GM23338 (cell line): ENCODE data around the gene TCIRG1. TPM values are rescaled to one million over a fixed set of nuclear protein-coding genes. Genes with fewer than 3 reads are reported as not detected.

Experiments used
- ATAC-seq: fragments of 200-7000 bp; cut with Tn5 transposase; 3 replicates; pipeline ENCODE4 v1.9.1; 2020
- DNase-seq: peaks from one replicate; pipeline ENCODE4 v3.0.0-alpha.2; 2015; ENCODE audit warnings: low spot score
- H2AFZ ChIP-seq: fragments of 200-600 bp; sonication (generic); 2 replicates; pipeline ENCODE4 v1.8.0; 2016; ENCODE audit warnings: antibody characterized with exemption, mild to moderate bottlenecking, moderate library complexity
- H3F3A ChIP-seq: fragments of 200-600 bp; sonication (generic); replicated peaks from 2 replicates; pipeline ENCODE4 v1.8.0; 2017; ENCODE audit warnings: antibody characterized with exemption, mixed run types, low read depth
- H3K27ac ChIP-seq: fragments of 200-600 bp; sonication (generic); 2 replicates; pipeline ENCODE4 v1.6.1; 2016; ENCODE audit warnings: low read depth
- H3K27me3 ChIP-seq: fragments of 200-600 bp; sonication (generic); 2 replicates; pipeline ENCODE4 v1.8.0; 2016; ENCODE audit warnings: mild to moderate bottlenecking, mixed run types, moderate library complexity; ENCODE audit not compliant: insufficient read depth
- H3K36me3 ChIP-seq: fragments of 200-600 bp; sonication (generic); 2 replicates; pipeline ENCODE4 v1.8.0; 2016; ENCODE audit warnings: mild to moderate bottlenecking; ENCODE audit not compliant: insufficient read depth
- H3K4me1 ChIP-seq: fragments of 200-600 bp; sonication (generic); 2 replicates; pipeline ENCODE4 v1.8.0; 2016; ENCODE audit warnings: mild to moderate bottlenecking, moderate library complexity; ENCODE audit not compliant: insufficient read depth
- H3K4me2 ChIP-seq: fragments of 200-600 bp; sonication (generic); 2 replicates; pipeline ENCODE4 v1.7.1; 2017; ENCODE audit warnings: mixed run types
- H3K4me3 ChIP-seq: fragments of 200-600 bp; sonication (generic); 2 replicates; pipeline ENCODE4 v1.6.1; 2016; ENCODE audit warnings: mixed run types
- H3K79me2 ChIP-seq: fragments of 200-600 bp; sonication (generic); replicated peaks from 2 replicates; pipeline ENCODE4 v1.8.0; 2017; ENCODE audit warnings: mild to moderate bottlenecking; ENCODE audit not compliant: insufficient read depth
- H3K9me2 ChIP-seq: fragments of 200-600 bp; sonication (generic); 2 replicates; pipeline ENCODE4 v1.8.0; 2017; ENCODE audit not compliant: insufficient read depth
- H4K20me1 ChIP-seq: fragments of 200-600 bp; sonication (generic); replicated peaks from 2 replicates; pipeline ENCODE4 v1.8.0; 2017; ENCODE audit warnings: mild to moderate bottlenecking; ENCODE audit not compliant: insufficient read depth
- H3K27ac Mint-ChIP-seq: 2 replicates; pipeline ENCODE4 v1.8.0; 2020; ENCODE audit warnings: inconsistent platforms, mild to moderate bottlenecking, moderate library complexity, mixed read lengths
- H3K27me3 Mint-ChIP-seq: 3 replicates; pipeline ENCODE4 v1.8.0; 2022; ENCODE audit warnings: low read depth, mild to moderate bottlenecking, moderate library complexity, mixed read lengths, inconsistent platforms; ENCODE audit not compliant: insufficient read depth, poor library complexity
- H3K36me3 Mint-ChIP-seq: 3 replicates; pipeline ENCODE4 v1.8.0; 2021; ENCODE audit warnings: low read depth, mild to moderate bottlenecking, inconsistent platforms, moderate library complexity, mixed read lengths
- H3K4me1 Mint-ChIP-seq: 3 replicates; pipeline ENCODE4 v1.8.0; 2020; ENCODE audit warnings: mild to moderate bottlenecking, inconsistent platforms, mixed read lengths
- H3K4me3 Mint-ChIP-seq: 3 replicates; pipeline ENCODE4 v1.8.0; 2021; ENCODE audit warnings: moderate library complexity, mild to moderate bottlenecking, inconsistent platforms, mixed read lengths
- H3K9me3 Mint-ChIP-seq: 3 replicates; pipeline ENCODE4 v1.8.0; 2020; ENCODE audit warnings: moderate library complexity, mild to moderate bottlenecking, inconsistent platforms, mixed read lengths
- ETS1 ChIP-seq: IDR thresholded peaks from 2 replicates; pipeline ENCODE4 v1.6.1; 2016; ENCODE audit warnings: antibody characterized with exemption
- EZH2 ChIP-seq: fragments of 200-600 bp; sonication (generic); IDR thresholded peaks from one replicate; pipeline ENCODE4 v1.8.0; 2017; ENCODE audit warnings: antibody characterized with exemption, mild to moderate bottlenecking, low read depth; ENCODE audit not compliant: unreplicated experiment
- EZH2phosphoT487 ChIP-seq: fragments of 200-600 bp; sonication (generic); IDR thresholded peaks from one replicate; pipeline ENCODE4 v1.8.1; 2018; ENCODE audit warnings: antibody characterized with exemption; ENCODE audit not compliant: unreplicated experiment
- JUNB ChIP-seq: IDR thresholded peaks from one replicate; pipeline ENCODE4 v1.6.1; 2016; ENCODE audit warnings: antibody characterized with exemption; ENCODE audit not compliant: unreplicated experiment
- NANOG ChIP-seq: IDR thresholded peaks from 2 replicates; pipeline ENCODE4 v1.6.1; 2016; ENCODE audit warnings: antibody characterized with exemption, borderline replicate concordance
- POLR2AphosphoS5 ChIP-seq: IDR thresholded peaks from 2 replicates; pipeline ENCODE4 v1.6.1; 2016; ENCODE audit warnings: antibody characterized with exemption, low read depth
- STAT1 ChIP-seq: IDR thresholded peaks from one replicate; pipeline ENCODE4 v1.6.1; 2016; ENCODE audit warnings: antibody characterized with exemption; ENCODE audit not compliant: unreplicated experiment
- ZNF331 ChIP-seq: fragments of 250-450 bp; sonication (Bioruptor Pico); IDR thresholded peaks from 2 replicates; pipeline ENCODE4 v1.5.0; 2020; ENCODE audit warnings: low read depth, mild to moderate bottlenecking, moderate library complexity
- polyA plus RNA-seq: library from polyadenylated mRNA; unstranded; fragments of >200 nt; fragmentation: Nextera tagmentation; extraction: Ambion mirVana; gene quantifications from 2 replicates; pipeline ENCODE4 v1.2.1, GENCODE V29; 2016
- total RNA-seq: library from RNA; depleted of rRNA; stranded (reverse); fragments of >200 nt; shearing (Covaris generic); gene quantifications from 2 replicates; pipeline ENCODE4 v1.2.3, GENCODE V29; 2014
- TF ChIP-seq, protein P1 (sequence below), 2 experiments: fragments of 200-600 bp in 1 of 2; sonication (generic) in 1 of 2; conservative IDR thresholded peaks; 2 replicates each; pipeline versions ENCODE4 v1.5.1 to v1.6.1; 2016 to 2017; ENCODE audit warnings: antibody characterized with exemption in 2 of 2, low read depth in 2 of 2, mild to moderate bottlenecking in 2 of 2, moderate library complexity in 1 of 2
- TF ChIP-seq, protein P2 (sequence below): IDR thresholded peaks from one replicate; pipeline ENCODE4 v1.6.1; 2018; ENCODE audit warnings: antibody characterized with exemption; ENCODE audit not compliant: unreplicated experiment

The TCIRG1 gene
- total and polyA plus RNA-seq, 2 experiments from 2014 or later: 20.4 to 40.4 TPM

DNA sequence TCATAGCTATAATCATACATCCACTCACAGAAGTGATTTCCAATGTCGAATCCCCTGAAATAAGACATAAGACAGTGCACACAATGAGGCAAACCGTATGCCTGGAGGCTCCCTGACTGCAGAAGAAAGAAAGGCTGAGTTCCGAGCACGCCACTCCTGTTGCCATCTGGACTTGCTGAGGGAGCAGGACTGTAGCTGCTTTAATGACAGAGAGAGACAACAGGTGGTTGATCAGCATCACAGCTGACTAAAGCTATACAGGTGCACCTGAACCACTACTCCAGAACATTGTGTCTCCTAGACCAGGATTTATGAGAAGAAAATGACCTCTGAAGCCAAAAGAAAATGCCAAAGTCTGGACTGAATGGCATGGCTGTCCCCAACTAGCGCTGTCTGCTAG, 27.0 kb downstream of the TCIRG1 start:
- Mint-ChIP-seq H3K27ac (no peak overlapping the region), H3K27me3 (peaks cover 6% of the 10 kb centered on the region), H3K9me3 (no peaks in the 10 kb centered on the region), H3K4me1 (no peaks in the 10 kb centered on the region; the same call in 2 of the 3 replicates), H3K36me3 (peaks cover 93% of the 10 kb centered on the region), H3K4me3 (no peak overlapping the region)
- H3K9me2 ChIP-seq: no peaks in the 10 kb centered on the region
- H3K79me2 ChIP-seq: no peaks in the 10 kb centered on the region
- no peak overlapping the region for H2AFZ ChIP-seq
- no peak overlapping the region for H3K4me3 ChIP-seq
- no peak for ATAC-seq
- TF ChIP-seq, protein P1, sequence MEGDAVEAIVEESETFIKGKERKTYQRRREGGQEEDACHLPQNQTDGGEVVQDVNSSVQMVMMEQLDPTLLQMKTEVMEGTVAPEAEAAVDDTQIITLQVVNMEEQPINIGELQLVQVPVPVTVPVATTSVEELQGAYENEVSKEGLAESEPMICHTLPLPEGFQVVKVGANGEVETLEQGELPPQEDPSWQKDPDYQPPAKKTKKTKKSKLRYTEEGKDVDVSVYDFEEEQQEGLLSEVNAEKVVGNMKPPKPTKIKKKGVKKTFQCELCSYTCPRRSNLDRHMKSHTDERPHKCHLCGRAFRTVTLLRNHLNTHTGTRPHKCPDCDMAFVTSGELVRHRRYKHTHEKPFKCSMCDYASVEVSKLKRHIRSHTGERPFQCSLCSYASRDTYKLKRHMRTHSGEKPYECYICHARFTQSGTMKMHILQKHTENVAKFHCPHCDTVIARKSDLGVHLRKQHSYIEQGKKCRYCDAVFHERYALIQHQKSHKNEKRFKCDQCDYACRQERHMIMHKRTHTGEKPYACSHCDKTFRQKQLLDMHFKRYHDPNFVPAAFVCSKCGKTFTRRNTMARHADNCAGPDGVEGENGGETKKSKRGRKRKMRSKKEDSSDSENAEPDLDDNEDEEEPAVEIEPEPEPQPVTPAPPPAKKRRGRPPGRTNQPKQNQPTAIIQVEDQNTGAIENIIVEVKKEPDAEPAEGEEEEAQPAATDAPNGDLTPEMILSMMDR (conservative IDR thresholded peaks at IDR 0.05; ENCODE audit: low read depth in 2 of 2): no peak
- TF ChIP-seq NANOG (no peak), STAT1 (no peak), POLR2AphosphoS5 (no peak), ZNF331 (no peak)
- TF ChIP-seq, protein P2, sequence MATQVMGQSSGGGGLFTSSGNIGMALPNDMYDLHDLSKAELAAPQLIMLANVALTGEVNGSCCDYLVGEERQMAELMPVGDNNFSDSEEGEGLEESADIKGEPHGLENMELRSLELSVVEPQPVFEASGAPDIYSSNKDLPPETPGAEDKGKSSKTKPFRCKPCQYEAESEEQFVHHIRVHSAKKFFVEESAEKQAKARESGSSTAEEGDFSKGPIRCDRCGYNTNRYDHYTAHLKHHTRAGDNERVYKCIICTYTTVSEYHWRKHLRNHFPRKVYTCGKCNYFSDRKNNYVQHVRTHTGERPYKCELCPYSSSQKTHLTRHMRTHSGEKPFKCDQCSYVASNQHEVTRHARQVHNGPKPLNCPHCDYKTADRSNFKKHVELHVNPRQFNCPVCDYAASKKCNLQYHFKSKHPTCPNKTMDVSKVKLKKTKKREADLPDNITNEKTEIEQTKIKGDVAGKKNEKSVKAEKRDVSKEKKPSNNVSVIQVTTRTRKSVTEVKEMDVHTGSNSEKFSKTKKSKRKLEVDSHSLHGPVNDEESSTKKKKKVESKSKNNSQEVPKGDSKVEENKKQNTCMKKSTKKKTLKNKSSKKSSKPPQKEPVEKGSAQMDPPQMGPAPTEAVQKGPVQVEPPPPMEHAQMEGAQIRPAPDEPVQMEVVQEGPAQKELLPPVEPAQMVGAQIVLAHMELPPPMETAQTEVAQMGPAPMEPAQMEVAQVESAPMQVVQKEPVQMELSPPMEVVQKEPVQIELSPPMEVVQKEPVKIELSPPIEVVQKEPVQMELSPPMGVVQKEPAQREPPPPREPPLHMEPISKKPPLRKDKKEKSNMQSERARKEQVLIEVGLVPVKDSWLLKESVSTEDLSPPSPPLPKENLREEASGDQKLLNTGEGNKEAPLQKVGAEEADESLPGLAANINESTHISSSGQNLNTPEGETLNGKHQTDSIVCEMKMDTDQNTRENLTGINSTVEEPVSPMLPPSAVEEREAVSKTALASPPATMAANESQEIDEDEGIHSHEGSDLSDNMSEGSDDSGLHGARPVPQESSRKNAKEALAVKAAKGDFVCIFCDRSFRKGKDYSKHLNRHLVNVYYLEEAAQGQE: no peak
- no peak overlapping the region for H3K27ac ChIP-seq
- no peak overlapping the region for H3K4me2 ChIP-seq
- H3K36me3 ChIP-seq: peaks cover 81% of the 10 kb centered on the region
- no peaks in the 10 kb centered on the region for H3K27me3 ChIP-seq
- no peak for DNase-seq
- H3K4me1 ChIP-seq: no peaks in the 10 kb centered on the region
- peaks cover 25% of the 10 kb centered on the region; the same call in 1 of the 2 replicates for H3F3A ChIP-seq
- peaks cover 26% of the 10 kb centered on the region for H4K20me1 ChIP-seq

DNA sequence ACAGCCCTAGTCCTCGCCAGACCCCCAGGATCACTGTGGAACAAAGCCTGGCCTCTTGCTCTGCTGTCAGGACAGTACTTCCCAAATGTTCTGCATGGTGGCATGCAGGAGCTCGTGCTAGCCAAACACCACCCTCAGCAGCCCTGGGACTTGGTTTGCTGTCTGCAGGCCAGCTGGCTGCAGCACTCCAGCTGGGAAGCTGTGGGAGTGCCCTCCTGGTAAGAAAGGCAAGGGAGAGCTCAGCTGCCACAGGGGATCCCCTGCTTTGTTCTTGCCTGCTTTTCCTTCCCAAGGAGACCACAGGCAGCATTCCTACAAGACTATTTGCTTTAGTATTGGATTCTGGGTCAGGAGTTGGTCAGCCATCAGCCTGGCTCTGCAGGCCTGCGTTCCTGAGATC, 27.9 kb downstream of the TCIRG1 start:
- Histone ChIP-seq H4K20me1 (peaks cover 26% of the 10 kb centered on the region), H3K27ac (no peak overlapping the region), H3K4me3 (no peak overlapping the region), H3K4me1 (no peaks in the 10 kb centered on the region), H2AFZ (no peak overlapping the region), H3K79me2 (peaks cover 2% of the 10 kb centered on the region; the same call in 1 of the 2 replicates), H3K9me2 (no peaks in the 10 kb centered on the region), H3F3A (peaks cover 34% of the 10 kb centered on the region; the same call in 1 of the 2 replicates), H3K27me3 (no peaks in the 10 kb centered on the region), H3K4me2 (no peak overlapping the region), H3K36me3 (peaks cover 78% of the 10 kb centered on the region)
- H3K4me3 Mint-ChIP-seq: no peak overlapping the region
- H3K9me3 Mint-ChIP-seq: no peaks in the 10 kb centered on the region
- H3K27me3 Mint-ChIP-seq: peaks cover 7% of the 10 kb centered on the region
- H3K4me1 Mint-ChIP-seq: no peaks in the 10 kb centered on the region; the same call in 2 of the 3 replicates
- ATAC-seq (peak; percentile 69), DNase-seq (no peak)
- no peak overlapping the region for H3K27ac Mint-ChIP-seq
- H3K36me3 Mint-ChIP-seq: peaks cover 94% of the 10 kb centered on the region
- TF ChIP-seq ZNF331 (no peak), JUNB (no peak), ETS1 (no peak), EZH2 (no peak), EZH2phosphoT487 (no peak), NANOG (no peak)
